ENCODE data around the gene FAM78A. TPM values are rescaled to one million over a fixed set of nuclear protein-coding genes. Genes with fewer than 3 reads are reported as not detected.

Gene FAM78A
- 0.32 and 0.52 TPM in 2 replicates for total RNA-seq

GRCh38 chr9:131276094-131276888 is at the start of gene FAM78A:
Gene FAM78A (minus strand): TSS chr9:131276510. CDS start chr9:131276179, 331 bp downstream.

GRCh38 chr9:131289301-131290035 is 13.2 kb upstream of the FAM78A start, which contains the start of gene PLPP7:
Gene PLPP7 (plus strand): TSS chr9:131289723. CDS start chr9:131289998, 275 bp downstream.

Other genes starting within 250 kb of the FAM78A start
- gene AIF1L, start 180.0 kb downstream of the FAM78A start, total RNA-seq = 0.16 and 6.8 TPM in 2 replicates
- gene NUP214, start 150.9 kb downstream of the FAM78A start, total RNA-seq = 8.2 and 9.6 TPM in 2 replicates
- gene PLPP7, start 13.2 kb upstream of the FAM78A start, total RNA-seq = 1.7 and 4.5 TPM in 2 replicates
- 30.4 and 36.3 TPM in 2 replicates for gene PRRC2B, start 117.6 kb upstream of the FAM78A start, total RNA-seq
- 27.0 and 36.5 TPM in 2 replicates for gene POMT1, start 226.4 kb upstream of the FAM78A start, total RNA-seq